Left kidney (tissue), 8 donors: ENCODE data around the gene CDC42. TPM values are rescaled to one million over a fixed set of nuclear protein-coding genes. Genes with fewer than 3 reads are reported as not detected.
A peak's percentile ranks its signal among the peaks of the same experiment; 100 is the strongest.
"Not testable (repeated sequence)": the region's sequence is repeated elsewhere in the genome, so short reads cannot be mapped to it uniquely, and the experiment has no call there.

Experiments used
- DNase-seq: peaks from one replicate; pipeline ENCODE4 v3.0.0-alpha.2; 2013
- long read RNA-seq, 8 donors: transcript quantifications; one replicate each; lab custom pipeline, GENCODE V29; 2026
- polyA plus RNA-seq: library from polyadenylated mRNA; unstranded; fragments of 120-200 nt; gene quantifications from one replicate; pipeline ENCODE4 v1.2.1, GENCODE V29; 2013; ENCODE audit not compliant: insufficient read length

The CDC42 gene
- 393 TPM for polyA plus RNA-seq
- long read RNA-seq, donor 1, partial matches to known transcripts, result 255 of 257 reads
- long read RNA-seq, donor 1, other reads (novel, unspliced or antisense), result 0 of 257 reads
- long read RNA-seq, donor 2, transcript CDC42-202 (7 exons, 2,256 nt), result major isoform, 5 of 100 reads
- long read RNA-seq, donor 2, partial matches to known transcripts, result 95 of 100 reads
- long read RNA-seq, donor 2, other reads (novel, unspliced or antisense), result 0 of 100 reads
- long read RNA-seq, donor 3, transcript CDC42-202 (7 exons, 2,256 nt), result major isoform, 7 of 117 reads
- long read RNA-seq, donor 3, partial matches to known transcripts, result 110 of 117 reads
- long read RNA-seq, donor 3, other reads (novel, unspliced or antisense), result 0 of 117 reads
- long read RNA-seq, donor 4, result 0 reads
- long read RNA-seq, donor 5, partial matches to known transcripts, result 718 of 723 reads
- long read RNA-seq, donor 5, other reads (novel, unspliced or antisense), result 0 of 723 reads
- long read RNA-seq, donor 6, partial matches to known transcripts, result 145 of 252 reads
- long read RNA-seq, donor 6, other reads (novel, unspliced or antisense), result 103 of 252 reads
- long read RNA-seq, donor 7, partial matches to known transcripts, result 127 of 295 reads
- long read RNA-seq, donor 7, other reads (novel, unspliced or antisense), result 164 of 295 reads
- long read RNA-seq, donor 8, partial matches to known transcripts, result 35 of 83 reads
- long read RNA-seq, donor 8, other reads (novel, unspliced or antisense), result 46 of 83 reads

DNA sequence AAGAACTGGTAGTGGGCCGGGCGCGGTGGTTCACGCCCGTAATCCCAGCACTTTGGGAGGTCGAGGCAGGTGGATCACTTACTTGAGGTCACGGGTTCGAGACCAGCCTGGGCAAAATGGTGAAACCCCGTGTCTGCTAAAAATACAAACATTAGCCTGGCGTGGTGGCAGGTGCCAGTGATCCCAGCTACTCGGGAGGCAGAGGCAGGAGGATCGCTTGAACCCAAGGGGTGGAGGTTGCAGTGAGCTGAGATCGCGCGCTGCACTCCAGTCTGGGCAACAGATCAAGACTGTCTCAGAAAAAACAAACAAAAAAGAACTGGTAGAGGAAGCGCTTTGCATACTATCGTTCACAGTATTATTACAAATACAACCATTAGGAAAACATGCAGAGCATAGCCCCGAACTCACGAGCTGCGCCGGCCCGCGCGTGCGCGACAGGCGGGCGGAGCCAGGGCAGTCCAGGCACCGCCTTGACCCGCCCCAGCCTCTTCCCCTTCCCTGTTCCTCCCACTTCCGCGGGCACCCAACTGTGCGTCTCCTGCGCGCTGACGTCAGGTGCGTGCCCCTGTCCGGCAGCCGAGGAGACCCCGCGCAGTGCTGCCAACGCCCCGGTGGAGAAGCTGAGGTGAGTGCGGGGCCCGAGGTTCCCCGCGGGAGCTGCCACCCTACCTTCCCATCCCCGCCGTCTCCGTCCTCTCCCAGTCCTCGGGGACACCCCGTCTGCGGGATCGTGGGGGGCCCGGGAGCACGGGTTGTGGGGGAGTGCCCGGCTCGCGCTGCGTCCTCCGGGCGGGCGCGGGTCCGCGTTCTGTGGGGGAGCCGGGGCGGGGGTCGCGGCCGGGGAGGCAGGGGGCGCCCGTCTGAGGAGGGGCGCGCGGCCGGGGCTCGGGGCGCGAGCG, at the start of gene CDC42:
CDC42 (plus strand) TSS at position 595 of the 902 bp plus-strand sequence. CDS start 25,770 bp downstream, outside the sequence.
- DNase-seq, result peak; percentile 95

DNA sequence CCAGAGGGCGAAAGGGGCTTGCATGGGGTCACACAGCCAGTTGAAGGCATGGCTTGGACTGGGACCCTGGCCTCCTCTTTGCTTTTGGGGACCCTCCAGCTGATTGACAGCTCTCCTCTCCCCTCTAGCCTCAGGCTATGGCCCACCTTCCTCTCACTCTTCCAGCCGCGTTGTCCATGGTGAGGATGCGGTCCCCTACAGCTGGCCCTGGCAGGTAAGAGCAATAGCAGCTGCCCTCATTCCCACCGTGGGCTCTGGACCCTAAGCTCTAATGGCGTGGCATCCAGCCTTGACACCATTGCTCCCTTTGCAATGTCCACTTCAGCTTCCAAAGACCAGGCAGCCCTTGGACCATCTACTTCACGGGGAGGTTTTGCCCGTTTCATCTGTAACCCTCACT, 49.6 kb upstream of the CDC42 start:
- DNase-seq, result not testable (repeated sequence)

DNA sequence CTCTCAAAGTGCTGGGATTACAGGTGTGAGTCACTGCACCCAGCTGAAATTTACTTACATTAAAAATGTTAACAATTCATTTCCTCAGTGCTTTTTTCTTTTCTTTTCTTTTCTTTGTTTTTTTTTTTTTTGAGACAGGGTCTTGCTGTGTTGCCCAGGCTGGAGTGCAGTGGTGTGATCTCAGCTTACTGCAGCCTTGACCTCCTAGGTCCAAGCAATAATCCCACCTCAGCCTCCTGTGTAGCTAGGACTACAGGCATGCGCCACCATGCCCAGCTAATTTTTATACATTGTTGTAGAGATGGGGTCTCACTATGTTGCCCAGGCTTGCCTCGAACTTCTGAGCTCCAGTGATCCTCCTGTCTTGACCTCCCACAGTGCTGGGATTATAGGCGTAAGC, 48.5 kb upstream of the CDC42 start:
- DNase-seq, result not testable (repeated sequence)

DNA sequence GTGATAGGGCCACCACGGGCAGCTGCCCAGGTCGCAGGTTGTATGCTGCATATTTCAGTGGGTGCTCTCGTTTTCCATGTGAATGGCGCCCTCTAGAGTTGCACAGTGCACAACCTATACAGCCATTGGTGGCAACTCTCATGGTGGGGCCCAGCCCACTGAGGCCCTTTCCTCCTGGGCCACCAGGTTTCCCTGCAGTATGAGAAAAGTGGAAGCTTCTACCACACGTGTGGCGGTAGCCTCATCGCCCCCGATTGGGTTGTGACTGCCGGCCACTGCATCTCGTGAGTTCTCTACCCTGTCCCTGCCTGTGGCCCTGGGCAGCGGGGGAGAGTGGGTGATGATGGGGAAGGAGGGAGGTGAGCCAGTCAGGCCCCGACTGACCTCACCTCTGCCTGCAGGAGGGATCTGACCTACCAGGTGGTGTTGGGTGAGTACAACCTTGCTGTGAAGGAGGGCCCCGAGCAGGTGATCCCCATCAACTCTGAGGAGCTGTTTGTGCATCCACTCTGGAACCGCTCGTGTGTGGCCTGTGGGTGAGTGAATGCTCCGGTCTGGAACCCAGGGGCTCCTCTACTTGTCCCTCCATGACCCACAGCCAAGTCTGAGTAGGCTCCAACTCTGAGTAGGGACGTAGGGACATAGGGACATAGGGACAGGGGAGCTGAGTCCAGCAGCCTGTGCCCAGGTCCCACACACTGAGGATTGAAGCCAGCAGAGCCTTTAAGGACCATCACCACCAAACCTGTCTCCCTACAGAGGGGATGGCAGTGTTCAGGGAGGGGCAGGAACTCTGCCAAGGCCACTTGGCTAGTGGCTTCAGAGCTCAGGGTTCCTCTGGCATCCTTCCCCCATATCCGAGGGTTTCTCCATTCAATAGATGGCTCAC, 47.0 kb upstream of the CDC42 start:
- DNase-seq, result peak; percentile 4

DNA sequence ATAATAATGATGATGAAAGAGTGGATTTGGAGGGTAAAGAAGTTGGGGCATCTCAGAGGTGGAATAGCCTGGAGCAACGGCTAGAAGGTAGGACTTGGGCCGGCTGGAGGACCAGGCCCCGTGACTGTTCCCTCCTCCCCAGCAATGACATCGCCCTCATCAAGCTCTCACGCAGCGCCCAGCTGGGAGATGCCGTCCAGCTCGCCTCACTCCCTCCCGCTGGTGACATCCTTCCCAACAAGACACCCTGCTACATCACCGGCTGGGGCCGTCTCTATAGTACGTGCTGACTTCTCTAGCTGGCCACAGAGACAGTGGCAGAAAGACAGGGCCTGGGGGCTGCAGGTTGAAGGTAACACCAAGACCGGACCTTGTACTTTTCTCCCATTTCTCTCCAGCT, 45.8 kb upstream of the CDC42 start:
- not testable (repeated sequence) for DNase-seq

DNA sequence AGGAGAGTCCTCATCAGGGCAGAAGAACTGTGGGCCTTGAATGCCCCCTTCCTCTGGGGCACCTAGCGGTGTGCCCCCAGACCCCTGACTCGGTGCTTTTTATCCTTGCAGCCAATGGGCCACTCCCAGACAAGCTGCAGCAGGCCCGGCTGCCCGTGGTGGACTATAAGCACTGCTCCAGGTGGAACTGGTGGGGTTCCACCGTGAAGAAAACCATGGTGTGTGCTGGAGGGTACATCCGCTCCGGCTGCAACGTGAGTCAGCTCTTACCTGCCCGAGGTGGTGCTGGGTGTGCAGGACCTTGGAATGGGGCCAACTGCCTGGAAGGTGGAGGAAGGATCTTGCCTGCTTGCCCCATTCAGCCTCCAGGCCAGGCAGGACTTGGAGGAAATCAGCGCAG, 45.2 kb upstream of the CDC42 start:
- DNase-seq, result not testable (repeated sequence)

DNA sequence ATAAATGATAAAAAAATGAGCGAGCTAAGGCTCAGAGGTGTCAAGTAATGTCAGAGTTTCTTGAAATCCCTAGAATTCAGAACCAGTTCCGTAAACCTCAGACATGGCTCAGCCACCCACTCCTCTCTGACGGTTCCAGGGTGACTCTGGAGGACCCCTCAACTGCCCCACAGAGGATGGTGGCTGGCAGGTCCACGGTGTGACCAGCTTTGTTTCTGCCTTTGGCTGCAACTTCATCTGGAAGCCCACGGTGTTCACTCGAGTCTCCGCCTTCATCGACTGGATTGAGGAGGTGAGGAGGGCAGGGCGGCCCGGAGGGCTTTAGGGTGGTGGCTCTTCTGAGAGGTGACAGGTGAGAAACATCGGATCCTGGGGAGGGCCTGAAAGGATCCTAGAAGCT, 42.9 kb upstream of the CDC42 start:
- not testable (repeated sequence) for DNase-seq

DNA sequence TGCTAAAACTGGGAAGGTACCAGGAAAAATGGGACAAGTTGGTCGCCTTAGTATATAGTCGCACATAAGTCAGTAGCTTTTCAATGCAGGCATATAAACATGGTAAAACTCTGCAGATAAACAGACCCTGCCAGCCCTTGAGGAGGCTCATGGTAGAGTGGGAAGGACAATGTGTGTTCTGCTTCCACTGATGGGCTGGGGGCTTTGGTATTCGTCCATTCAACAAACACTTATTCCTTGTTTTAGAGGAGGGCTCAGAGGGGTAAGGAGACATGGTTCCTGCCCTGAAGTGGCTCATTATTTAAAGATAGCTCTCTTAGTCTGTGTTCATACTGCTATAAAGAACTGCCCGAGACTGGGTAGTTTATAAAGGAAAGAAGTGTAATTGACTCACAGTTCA, 39.8 kb upstream of the CDC42 start:
- DNase-seq, result not testable (repeated sequence)

DNA sequence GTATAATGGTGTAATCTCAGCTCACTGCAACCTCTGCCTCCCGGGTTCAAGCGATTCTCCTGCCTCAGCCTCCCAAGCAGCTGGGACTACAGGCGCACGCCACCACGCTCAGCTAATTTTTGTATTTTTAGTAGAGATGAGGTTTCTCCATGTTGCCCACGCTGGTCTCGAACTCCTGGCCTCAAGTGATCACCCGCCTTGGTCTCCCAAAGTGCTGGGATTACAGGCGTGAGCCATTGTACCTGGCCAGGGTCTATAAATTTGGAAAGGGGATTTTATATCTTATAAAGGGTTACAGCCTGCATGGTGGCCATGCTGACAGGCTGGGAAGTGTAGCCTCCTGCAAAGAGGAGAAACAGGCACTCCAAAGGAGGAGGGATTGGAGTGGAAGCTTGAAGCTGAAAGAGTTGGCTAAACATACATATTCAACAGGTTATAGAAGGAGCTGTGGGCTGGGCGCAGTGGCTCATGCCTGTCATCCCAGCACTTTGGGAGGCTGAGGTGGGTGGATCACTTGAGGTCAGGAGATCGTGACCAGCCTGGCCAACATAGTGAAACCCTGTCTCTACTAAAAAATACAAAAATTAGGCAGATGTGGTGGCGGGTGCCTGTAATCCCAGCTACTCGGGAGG, 37.8 kb upstream of the CDC42 start:
- DNase-seq, result not testable (repeated sequence)

DNA sequence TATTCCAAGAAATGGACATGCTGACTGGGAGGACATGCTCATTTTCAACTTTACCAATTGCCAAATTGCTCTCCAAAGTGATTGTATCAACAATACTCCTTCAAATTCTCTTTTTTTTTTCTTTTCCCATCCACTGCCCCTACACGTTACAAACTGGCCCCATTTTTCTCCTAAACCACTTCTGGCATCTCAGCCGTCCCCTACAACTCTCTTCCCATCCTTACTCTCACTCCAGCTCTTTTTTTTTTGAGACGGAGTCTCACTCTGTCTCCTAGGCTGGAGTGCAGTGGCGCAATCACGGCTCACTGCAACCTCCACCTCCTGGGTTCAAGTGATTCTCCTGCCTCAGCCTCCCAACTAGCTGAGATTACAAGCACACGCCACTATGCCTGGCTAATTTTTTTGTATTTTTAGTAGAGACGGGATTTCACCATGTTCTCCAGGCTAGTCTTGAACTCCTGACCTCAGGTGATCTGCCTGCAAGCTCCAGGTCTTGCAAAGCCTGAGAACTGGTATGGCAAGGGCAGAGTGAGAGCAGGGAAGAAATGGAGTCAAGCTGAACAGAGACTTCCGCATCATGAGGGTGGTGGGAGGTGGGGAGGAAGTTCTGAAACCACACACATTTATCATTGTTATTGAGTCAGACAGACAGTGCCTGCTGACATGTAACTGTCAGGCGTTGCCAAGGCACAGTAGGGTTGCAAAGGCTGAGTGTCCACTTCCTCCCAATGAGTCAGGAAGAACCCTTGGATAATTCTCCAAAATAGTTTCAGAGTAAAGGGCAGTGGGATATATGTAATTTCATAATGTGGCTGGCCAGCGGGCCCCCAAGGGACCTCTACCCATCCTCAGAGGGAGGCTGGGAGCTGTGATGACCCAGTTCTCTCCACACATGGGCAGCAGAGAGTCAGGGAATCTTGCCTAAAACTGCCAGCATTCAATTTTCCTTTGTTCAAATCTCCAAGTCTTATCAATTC, 33.6 kb upstream of the CDC42 start:
- no peak for DNase-seq

DNA sequence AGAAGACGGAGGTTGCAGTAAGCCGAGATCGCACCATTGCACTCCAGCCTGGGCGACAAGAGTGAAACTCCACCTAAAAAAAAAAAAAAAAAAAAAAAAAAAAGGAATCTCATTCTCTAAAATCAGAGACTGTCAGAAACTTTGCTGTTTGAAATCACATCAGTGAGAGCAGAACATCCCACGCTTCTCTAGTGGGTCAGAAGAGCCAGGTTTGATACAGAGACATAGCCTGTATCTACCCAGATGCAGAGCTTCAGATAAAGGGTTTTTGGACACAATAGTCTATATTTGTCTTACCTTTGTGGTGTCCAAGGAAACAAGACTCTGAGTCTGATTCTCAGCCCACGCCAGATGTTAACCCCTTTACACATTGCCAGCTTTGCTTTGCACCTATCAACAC, 31.4 kb upstream of the CDC42 start:
- no peak for DNase-seq

DNA sequence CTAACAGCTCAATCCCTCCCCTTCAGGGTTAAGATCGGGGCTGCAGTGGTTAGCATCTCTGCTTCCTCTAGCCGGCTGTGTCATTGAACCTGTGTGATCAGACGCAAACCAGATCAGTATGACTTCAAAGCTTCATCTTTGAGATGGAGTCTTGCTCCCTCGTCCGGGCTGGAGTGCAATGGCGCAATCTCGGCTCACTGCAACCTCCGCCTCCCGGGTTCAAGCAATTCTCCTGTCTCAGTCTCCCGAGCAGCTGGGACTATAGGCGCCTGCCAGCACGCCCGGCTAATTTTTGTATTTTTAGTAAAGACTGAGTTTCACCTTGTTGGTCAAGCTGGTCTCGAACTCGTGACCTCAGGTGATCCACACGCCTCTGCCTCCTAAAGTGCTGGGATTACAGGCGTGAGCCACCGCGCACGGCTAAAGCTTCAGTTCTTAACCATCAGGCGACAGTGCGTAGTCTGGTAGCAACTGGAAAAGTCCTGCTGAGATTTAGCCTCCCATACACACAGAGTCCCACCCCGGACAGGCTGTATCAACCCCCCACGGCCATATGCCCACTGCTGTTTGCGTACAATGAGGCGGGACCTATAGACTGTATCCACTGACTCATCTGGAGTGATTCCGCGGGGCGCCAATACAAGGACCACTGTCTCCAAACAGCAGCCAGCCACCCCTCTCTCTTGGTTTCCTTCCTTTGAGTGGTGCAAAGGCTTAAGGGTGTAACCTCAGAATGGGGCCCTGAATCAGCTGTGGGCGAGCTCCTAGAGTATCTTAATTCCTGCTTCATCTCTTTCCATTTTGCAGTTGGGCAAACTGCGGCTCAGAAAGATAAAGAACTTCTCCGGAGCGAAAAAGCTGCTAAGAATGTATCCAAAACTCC, 27.8 kb upstream of the CDC42 start:
- no peak for DNase-seq

DNA sequence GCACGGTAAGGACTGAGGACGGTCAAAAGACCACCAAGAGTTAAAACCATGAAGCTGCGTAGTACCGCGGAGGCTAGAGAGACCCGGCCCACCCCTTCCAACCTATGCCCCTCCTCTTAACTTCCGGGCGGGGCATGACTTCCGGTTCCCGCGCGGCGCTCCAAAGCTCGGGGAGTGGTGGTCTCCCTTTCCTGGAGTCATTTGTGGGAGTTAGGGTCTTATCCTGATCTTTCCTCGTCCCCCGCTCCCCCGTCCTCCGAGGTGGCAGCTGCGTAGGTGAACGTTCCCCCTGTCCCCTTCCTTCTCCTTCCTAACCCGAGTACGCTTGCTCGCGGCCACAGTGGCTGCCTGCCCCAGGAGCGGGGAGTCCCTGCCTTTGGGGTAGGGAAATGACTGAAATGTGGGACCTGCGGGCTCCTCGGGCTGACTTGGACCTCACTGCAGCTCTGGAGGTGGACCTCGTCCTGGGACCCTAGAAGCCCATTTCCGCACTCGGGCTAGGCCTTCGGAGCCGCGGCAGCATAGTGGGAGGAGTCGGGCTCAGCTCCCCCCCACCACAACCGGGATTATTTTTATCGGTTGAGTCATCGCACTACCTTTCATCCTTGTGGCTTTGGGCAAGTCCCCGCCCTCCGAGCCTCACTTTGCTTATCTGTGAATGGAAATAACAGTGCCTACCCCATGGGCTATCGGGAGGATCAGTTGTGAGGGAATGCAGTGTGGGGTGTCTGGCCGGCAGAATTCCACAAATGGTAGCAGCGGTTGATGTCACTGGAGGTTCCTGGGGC, 26.9 kb upstream of the CDC42 start:
- peak; percentile 91 for DNase-seq

DNA sequence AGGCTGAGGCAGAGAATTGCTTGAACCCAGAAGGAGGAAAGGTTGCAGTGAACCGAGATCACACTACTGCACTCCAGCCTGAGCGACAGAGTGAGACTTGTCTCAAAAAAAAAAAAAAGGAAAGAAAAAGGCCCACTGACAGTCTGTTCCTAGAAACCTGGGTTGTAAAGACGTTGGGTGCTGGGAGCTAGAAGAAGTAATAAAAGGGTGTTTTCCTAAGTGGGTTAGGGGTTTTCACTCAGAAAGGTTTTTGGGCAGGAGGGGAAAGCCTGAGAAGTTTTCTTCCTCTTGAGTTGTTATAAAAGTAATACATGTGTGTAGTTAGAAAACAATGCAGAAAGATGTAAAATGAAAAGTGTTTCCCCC, 25.6 kb upstream of the CDC42 start:
- no peak for DNase-seq

DNA sequence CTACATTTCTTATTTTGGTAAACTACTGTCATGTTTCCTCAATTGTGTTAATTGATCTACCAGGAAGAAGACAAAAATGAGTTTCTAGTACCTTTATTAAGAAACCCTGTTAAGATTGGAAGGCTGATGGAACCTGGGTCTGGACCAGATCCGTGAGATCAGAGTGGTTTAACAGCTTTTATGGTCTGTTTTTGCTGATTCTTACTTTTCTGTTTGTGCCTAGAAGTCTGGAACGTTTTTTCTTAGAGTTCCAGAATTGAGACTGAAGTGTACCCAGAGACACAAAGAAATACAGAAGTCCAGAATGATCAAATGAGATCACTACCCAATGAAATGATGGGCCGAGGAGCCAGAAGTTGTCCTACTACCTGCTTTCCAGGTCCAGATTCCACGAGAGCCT, 22.5 kb upstream of the CDC42 start:
- DNase-seq, result no peak

DNA sequence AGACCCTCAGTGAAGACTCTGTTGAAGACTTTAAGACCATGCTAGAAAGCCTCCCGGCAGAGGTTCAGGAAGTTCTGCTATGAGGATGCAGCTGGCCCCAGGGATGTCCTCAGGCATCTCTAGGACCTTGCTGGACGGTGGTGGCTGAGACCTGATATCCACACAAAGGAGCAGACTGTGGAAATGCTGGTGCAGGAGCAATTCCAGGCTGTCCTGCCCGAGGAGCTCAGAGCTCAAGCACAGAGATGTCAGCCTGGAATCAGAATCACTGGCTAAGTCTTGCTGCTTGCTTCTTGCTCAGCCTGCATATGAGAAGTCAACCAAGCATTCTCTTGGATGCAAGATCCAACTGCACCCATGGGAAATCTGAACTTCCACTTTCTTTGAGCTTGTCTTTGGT, 22.0 kb upstream of the CDC42 start:
- no peak for DNase-seq

DNA sequence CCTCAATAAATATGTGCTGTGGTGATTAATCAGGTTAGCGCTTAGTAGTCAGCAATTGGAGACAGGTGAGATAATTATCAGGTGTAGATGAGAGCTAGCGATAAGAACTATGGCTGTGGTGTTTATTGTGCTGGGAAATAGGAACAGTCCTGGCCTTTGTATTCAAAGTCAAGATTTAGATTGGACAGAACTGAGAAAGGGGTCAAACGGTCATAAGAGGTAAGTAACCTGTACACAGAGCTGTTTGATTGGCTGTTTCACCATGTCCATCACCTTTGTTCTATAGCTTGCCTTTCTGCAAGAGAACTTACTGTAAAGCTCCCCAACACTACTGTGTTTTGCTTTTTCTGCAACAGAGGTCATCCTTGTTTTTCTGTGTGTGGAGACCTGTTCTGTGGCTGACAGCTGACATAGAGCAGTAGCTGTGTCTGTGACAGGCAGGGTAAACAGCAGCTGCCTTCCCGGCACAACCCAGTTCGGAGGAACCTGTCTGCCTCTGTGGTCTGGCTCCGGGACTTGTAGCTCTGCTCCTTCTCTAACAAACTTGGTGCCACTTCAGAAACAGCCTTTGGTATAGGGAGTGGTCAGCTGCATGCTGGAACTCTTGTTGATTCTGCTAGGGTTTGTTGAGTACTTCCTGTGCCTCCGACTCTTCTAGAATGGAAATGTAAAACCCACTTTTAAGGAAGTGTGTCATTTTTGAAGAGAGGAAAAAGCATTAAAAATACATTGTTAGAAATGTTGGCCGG, 21.1 kb upstream of the CDC42 start:
- DNase-seq, result no peak
